Left ventricle myocardium superior (tissue), 1 donor: Measurements from ENCODE around the gene LSM14B. TPM values are rescaled to one million over a fixed set of nuclear protein-coding genes. Genes with fewer than 3 reads are reported as not detected.

Source experiments
- ATAC-seq: fragments of 200-7000 bp; cut with Tn5 transposase; one replicate; pipeline ENCODE4 v1.9.1; 2020; ENCODE audit warnings: mild to moderate bottlenecking, moderate library complexity
- DNase-seq: peaks from one replicate; pipeline ENCODE4 v3.0.0-alpha.2; 2020
- intact Hi-C: fragments of 100-400 bp; cut with micrococcal nuclease; formaldehyde crosslinking; loops from one replicate; pipeline ENCODE4 v1.11.0; 2022
- total RNA-seq: library from RNA; stranded (reverse); fragmentation: NEBNext Ultra II Directional; extraction: Animal tissue kit (Norgen Biotek cat#: 25700); gene quantifications from one replicate; pipeline ENCODE4 v1.2.1, GENCODE V29; 2021
- donor health status: DM: no; HTN: yes; CAD: no; lungs with severe emphysema.

The LSM14B gene
- total RNA-seq, 1 donor from 2014 or later, result 58.4 TPM

GRCh38 chr20:62171245-62171644, 49.0 kb downstream of the LSM14B start:
- ATAC-seq, result no peak
- peak; percentile 19 for DNase-seq
- intact Hi-C loops, result no loop called here

DNA sequence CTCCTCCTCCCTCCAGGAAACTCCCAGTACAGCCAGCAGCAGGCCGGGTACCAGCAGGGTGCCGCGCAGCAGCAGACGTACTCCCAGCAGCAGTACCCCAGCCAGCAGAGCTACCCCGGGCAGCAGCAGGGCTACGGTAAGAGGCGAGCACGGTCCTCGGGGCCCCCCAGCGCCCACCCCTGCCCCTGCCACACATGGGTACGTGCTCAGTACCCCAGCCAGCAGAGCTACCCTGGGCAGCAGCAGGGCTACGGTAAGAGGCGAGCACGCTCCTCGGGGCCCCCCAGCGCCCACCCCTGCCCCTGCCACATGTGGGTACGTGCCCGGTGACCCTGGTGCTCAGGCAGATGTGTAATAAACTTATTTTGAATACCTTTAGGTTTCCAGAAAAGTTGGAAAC, 50.4 kb downstream of the LSM14B start:
- intact Hi-C loops, result no loop called here
- DNase-seq, result peak; percentile 16
- ATAC-seq, result no peak

DNA sequence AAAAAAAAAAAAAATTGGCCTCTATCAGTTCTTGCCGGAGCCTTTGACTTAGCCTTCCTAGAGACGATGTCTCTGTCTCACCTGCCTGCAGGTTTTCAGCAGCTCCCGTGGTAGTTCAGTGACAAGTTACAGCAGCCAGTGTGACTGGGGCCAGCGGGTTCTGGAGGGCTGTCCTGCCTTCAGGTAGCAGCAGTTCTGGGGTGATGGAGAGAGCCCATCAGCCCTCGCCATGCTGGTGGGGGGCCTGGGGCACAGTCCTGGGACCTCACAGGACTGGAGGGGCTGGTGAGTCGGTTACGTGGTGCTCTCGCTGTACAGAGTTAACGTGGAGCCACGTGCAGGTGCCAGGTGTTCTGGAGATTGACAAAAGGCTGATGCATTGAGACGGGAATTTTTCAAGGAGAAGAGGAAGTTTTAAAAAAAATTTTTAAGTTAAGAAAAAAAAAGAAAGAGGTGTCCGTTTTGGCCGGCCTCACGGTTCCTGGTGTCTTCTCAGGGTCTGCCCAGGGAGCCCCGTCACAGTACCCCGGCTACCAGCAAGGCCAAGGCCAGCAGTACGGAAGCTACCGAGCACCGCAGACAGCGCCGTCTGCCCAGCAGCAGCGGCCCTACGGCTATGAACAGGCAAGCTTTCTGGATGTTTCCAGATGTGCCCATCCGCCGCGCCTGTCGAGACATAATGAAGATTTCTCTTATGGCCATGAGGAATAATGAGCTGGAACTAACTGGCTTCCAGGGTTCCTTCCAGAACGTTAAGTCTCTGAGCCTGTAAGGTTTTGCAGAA, 51.9 kb downstream of the LSM14B start:
- ATAC-seq (no peak), DNase-seq (peak; percentile 16)
- intact Hi-C loops, result no loop called here

- no peak for ATAC-seq
- intact Hi-C loops, result no loop called here
- DNase-seq, result peak; percentile 12
Observed at GRCh38 chr20:62174870-62175624, 52.8 kb downstream of the LSM14B start.

GRCh38 chr20:62175711-62176110, 53.4 kb downstream of the LSM14B start:
- ATAC-seq, result no peak
- DNase-seq, result peak; percentile 7
- intact Hi-C loops, result no loop called here

GRCh38 chr20:62176866-62177265, 54.6 kb downstream of the LSM14B start:
- DNase-seq, result peak; percentile 14
- no peak for ATAC-seq
- intact Hi-C loops, result no loop called here

- intact Hi-C loops, result no loop called here
- no peak for DNase-seq
- ATAC-seq, result no peak
Observed at GRCh38 chr20:62177307-62177706, 55.0 kb downstream of the LSM14B start.

DNA sequence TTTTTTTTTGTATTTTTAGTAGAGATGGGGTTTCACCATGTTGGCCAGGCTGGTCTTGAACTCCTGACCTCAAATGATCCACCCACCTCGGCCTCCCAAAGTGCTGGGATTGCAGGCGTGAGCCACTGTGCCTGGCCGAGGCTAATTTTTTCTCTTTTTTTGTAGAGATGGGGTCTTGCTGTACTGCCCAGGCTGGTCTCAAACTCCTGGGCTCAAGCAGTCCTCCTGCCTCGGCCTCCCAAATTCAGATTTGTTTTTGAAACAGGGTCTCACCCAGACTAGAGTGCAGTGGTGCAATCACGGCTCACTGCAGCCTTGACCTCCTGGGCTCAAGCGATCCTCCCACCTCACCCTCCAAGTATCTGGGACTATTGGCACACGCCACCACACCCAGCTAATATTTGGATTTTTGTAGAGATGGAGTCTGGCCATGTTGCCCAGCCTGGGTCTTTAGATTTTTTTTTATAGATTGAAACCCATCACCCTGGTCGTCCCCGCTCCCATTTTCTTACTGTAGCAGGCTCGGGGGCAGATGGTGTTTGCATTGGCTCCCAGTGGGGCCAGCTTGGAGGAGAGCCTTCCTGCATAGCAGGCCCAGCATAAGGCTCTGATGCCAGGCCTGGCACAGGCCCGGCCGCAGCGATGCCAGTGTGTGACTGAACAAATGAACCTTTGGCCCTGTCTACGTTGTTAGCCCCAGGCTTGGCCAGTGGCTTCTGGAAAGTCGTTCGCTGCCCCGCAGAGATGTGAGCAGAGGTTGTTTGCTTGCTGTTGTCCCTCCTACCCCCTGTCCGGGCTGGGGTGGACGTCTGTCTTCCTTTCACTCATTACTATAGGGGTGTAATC, 56.3 kb downstream of the LSM14B start:
- intact Hi-C loops, result no loop called here
- DNase-seq (peak; percentile 22), ATAC-seq (no peak)

- ATAC-seq, result no peak
- DNase-seq, result peak; percentile 10
- intact Hi-C loops, result no loop called here
Observed at GRCh38 chr20:62179162-62179504, 56.9 kb downstream of the LSM14B start.

GRCh38 chr20:62181808-62182207, 59.5 kb downstream of the LSM14B start:
- DNase-seq, result no peak
- no peak for ATAC-seq
- intact Hi-C loops, result no loop called here

DNA sequence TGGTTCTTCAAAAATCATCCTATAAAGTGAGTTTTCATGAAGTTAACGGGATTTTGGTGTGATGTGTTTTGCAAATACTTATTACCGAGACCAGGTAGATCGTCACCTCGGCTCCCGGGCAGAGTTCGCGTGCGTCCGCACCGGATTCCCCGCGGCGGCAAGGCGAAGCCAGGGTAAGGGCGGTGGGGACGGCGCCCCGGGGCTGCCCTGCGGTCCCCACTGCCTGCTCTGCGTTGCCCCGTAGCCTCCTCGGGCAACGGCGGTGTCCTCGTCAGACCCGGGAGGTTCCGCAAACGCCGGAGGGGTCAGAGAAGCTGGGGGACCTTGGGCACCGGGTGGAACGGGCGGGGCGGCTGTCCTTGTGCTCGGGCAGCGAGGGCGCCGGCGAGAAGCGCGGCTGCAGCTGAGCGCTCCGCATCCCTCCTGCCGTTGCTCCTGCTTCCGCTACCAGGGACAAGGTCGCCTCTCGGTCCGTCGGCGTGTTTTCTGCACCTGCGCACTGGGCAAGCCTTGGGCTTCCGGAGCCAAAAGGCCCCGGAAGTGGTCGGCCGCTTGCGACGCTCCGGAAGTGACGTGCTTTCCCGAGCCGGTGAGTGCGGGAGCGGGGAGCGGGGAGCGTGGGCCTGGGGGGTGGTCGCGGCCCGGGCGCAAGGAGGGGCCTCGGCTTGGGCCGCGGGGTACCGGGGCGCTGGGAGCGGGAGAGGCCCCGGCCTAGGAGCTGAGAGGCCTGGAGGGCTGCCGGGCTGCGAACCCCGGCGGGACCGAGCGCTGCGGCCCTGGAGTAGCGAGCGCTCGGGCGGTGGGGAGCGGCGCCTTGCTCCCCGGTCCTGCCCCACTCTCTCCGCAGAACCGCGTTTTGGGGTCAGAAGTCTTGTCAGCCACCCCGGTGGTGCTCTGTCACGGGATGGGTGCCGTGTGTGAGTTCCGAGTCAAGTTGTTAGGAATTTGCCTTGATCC, 60.5 kb downstream of the LSM14B start, which contains the start of gene MTG2:
MTG2 (plus strand) TSS at position 560 of the 957 bp plus-strand sequence. CDS start 10,393 bp downstream, outside the sequence.
- DNase-seq, result peak; percentile 96
- peak; percentile 98 for ATAC-seq
- intact Hi-C loops, result no loop called here

DNA sequence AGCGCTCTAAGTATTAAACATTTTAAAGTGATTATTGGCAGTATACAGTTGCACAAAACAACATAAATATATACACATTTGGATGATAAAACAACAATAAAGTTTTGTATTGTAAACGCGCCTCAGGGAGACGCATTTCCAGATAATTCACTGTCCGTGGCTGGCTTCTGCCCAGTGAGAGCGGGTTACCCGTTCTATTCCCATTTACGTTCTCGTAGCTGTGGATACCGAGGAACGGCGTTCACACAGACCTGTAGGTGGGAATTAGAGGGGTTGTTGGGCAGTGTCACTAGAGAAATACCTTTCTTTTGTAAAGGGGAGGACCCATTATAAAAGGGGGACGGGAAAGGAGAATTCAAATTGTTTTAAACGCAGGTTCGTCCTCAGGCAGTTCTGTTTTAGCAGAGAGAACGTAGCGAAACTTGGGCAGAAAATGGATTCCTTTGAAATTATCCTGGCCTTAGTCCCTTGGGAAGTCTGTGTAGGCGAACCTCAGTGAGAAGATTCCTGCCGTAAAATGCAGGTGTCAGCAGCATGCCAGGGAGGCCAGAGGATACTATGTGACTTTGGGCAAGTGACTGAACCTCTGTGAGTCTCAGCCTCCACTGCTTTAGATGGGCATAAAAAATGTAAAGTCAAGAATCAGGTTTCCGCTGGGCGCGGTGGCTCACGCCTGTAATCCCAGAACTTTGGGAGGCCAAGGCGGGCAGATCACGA, 61.3 kb downstream of the LSM14B start:
- ATAC-seq (no peak), DNase-seq (peak; percentile 17)
- intact Hi-C loops, result no loop called here

Other genes with a start within 250 kb of the LSM14B start
- 11.2 TPM for gene TAF4, start 56.6 kb upstream of the LSM14B start, total RNA-seq
- 240 TPM for gene PSMA7, start 20.9 kb downstream of the LSM14B start, total RNA-seq
- 10.7 TPM for gene SS18L1, start 21.3 kb downstream of the LSM14B start, total RNA-seq
- 27.3 TPM for gene MTG2, start 60.6 kb downstream of the LSM14B start, total RNA-seq
- not detected for gene HRH3, start 97.8 kb downstream of the LSM14B start, total RNA-seq
- 60.0 TPM for gene OSBPL2, start 116.0 kb downstream of the LSM14B start, total RNA-seq
- gene ADRM1, start 180.5 kb downstream of the LSM14B start, total RNA-seq, result 75.5 TPM
- 110 TPM for gene LAMA5, start 244.8 kb downstream of the LSM14B start, total RNA-seq